Right lobe of liver (tissue), 6 donors: Measurements from ENCODE around the gene OXCT1. TPM values are rescaled to one million over a fixed set of nuclear protein-coding genes. Genes with fewer than 3 reads are reported as not detected.

Source experiments
- ATAC-seq, 4 donors: fragments of 200-7000 bp; cut with Tn5 transposase; one replicate each; pipeline ENCODE4 v1.9.1; 2020; ENCODE audit warnings: mild to moderate bottlenecking in 4 of 4, moderate library complexity in 4 of 4
- DNase-seq, 3 donors: peaks; one replicate each; pipeline ENCODE4 v3.0.0-alpha.2; 2020
- H3K27ac ChIP-seq, 3 donors: fragments of 200-600 bp; one replicate each; pipeline ENCODE4 v1.8.0; 2022
- H3K27me3 ChIP-seq, 2 donors: fragments of 200-600 bp; one replicate each; pipeline ENCODE4 v1.8.0; 2022
- H3K36me3 ChIP-seq, 4 donors: fragments of 200-600 bp; sonication (generic) in 1 of 4; one replicate each; pipeline versions ENCODE4 v1.5.1 to v1.8.0; 2017 to 2022; ENCODE audit warnings: control low read depth in 1 of 4
- H3K4me1 ChIP-seq, 4 donors: fragments of 200-600 bp; sonication (generic) in 1 of 4; one replicate each; pipeline versions ENCODE4 v1.5.1 to v1.8.0; 2017 to 2022; ENCODE audit warnings: control low read depth in 1 of 4
- H3K4me3 ChIP-seq, 3 donors: fragments of 200-600 bp; one replicate each; pipeline ENCODE4 v1.8.0; 2022
- H3K9me3 ChIP-seq, 4 donors: fragments of 200-600 bp; sonication (generic) in 1 of 4; one replicate each; pipeline versions ENCODE4 v1.5.1 to v1.8.0; 2017 to 2022; ENCODE audit warnings: control low read depth in 1 of 4
- CTCF ChIP-seq, 4 donors: fragments of 200-600 bp in 3 of 4; fragments of 450-650 bp in 1 of 4; IDR thresholded peaks; one replicate each; pipeline versions ENCODE4 v1.5.1 to v1.8.0; 2016 to 2022; ENCODE audit warnings: antibody characterized with exemption in 4 of 4, mild to moderate bottlenecking in 2 of 4
- POLR2A ChIP-seq: fragments of 450-650 bp; IDR thresholded peaks from one replicate; pipeline ENCODE4 v1.6.1; 2017; ENCODE audit warnings: antibody characterized with exemption, mild to moderate bottlenecking
- WGBS: methylation state at CpG from one replicate; pipeline ENCODE4 v1.1.6; 2018; ENCODE audit warnings: low coverage, low lambda C conversion rate; ENCODE audit not compliant: insufficient coverage; ENCODE audit errors: missing lambda C conversion rate; 5-methylcytosine and 5-hydroxymethylcytosine counted together
- intact Hi-C, 2 donors: fragments of 100-400 bp; cut with DNase I; formaldehyde crosslinking; loops; one replicate each; pipeline versions ENCODE4 v1.11.2 to v1.14.1; 2022
- long read RNA-seq: library from polyadenylated mRNA; unstranded; transcript quantifications from one replicate; pipeline ENCODE4 v2.0.0, GENCODE V29; 2019
- total RNA-seq, 6 experiments: library from RNA; depleted of rRNA in 2 of 6; stranded (reverse); fragments of >200 nt in 2 of 6; fragmentation: NEBNext Ultra II Directional in 3 of 6; extraction: Animal tissue kit (Norgen Biotek cat#: 25700) in 3 of 6; gene quantifications; one replicate each; pipeline versions ENCODE4 v1.1.0 to v1.2.4, GENCODE V29; 2016 to 2023
- donor health status: DM: no; HTN: yes; CAD: no.
- donor health status: DM: no; HTN: no; CAD: no.
- donor health status: DM: no; HTN: no; CAD: no.
- donor health status: DM: no; HTN: yes; CAD: no.
- donor health status: DM: no; HTN: yes; CAD: no.

OXCT1 gene
- under 1 TPM; 0.24 to 0.75 (median 0.61) TPM for total RNA-seq
- long read RNA-seq = 0 reads

- WGBS = 2% methylated on average over 15 of the region's 82 CpGs
- TF ChIP-seq POLR2A (peak; percentile 53), CTCF (IDR thresholded peaks at IDR 0.05) (no peak)
- Histone ChIP-seq H3K27ac (peak within 1 kb of the TSS in 2 of 3 donors; percentile 27 to 37), H3K4me3 (peak within 1 kb of the TSS; percentile 38 to 55 (median 51)), H3K9me3 (no peaks in the 10 kb centered on the region), H3K27me3 (peaks cover 0 to 5% of the 10 kb centered on the region in 2 donors), H3K4me1 (peaks cover 0 to 11% (median 0%) of the 10 kb centered on the region in 4 donors), H3K36me3 (no peaks in the 10 kb centered on the region)
- ATAC-seq (peak; percentile 81 to 84 (median 82)), DNase-seq (peak; percentile 61 to 73 (median 73))
- intact Hi-C loops = no loop called here
These were observed at the start of gene OXCT1 for GRCh38 chr5:41869724-41870626. TSS of gene OXCT1 (minus strand) at chr5:41870425. CDS start at chr5:41870358, 67 bp downstream.

GRCh38 chr5:41918105-41918504 is 47.9 kb upstream of the OXCT1 start:
- no peak for DNase-seq
- Histone ChIP-seq H3K9me3 (no peaks in the 10 kb centered on the region), H3K27me3 (no peaks in the 10 kb centered on the region), H3K4me1 (no peaks in the 10 kb centered on the region), H3K36me3 (peaks cover 0 to 61% (median 8%) of the 10 kb centered on the region in 4 donors), H3K27ac (no peak overlapping the region), H3K4me3 (no peak overlapping the region)
- TF ChIP-seq POLR2A (no peak), CTCF (IDR thresholded peaks at IDR 0.05) (no peak)
- no peak for ATAC-seq
- 93% methylated on average over 2 of the region's 2 CpGs for WGBS
- intact Hi-C loops = no loop called here

GRCh38 chr5:41908374-41909079 is 38.3 kb upstream of the OXCT1 start:
- DNase-seq = no peak
- Histone ChIP-seq H3K36me3 (peaks cover 4 to 55% (median 19%) of the 10 kb centered on the region in 4 donors), H3K4me3 (no peak overlapping the region), H3K27ac (no peak overlapping the region), H3K9me3 (no peaks in the 10 kb centered on the region), H3K27me3 (no peaks in the 10 kb centered on the region), H3K4me1 (peaks cover 0 to 10% (median 0%) of the 10 kb centered on the region in 4 donors)
- 79% methylated on average over 4 of the region's 4 CpGs for WGBS
- no peak for ATAC-seq
- intact Hi-C loops = no loop called here
- TF ChIP-seq POLR2A = no peak

- H3K36me3 ChIP-seq = peaks cover 0 to 33% (median 15%) of the 10 kb centered on the region in 4 donors
- peaks cover 0 to 10% (median 0%) of the 10 kb centered on the region in 4 donors for H3K4me1 ChIP-seq
- H3K27ac ChIP-seq = no peak overlapping the region
- no peak overlapping the region for H3K4me3 ChIP-seq
- H3K9me3 ChIP-seq = no peaks in the 10 kb centered on the region
- DNase-seq (no peak), ATAC-seq (no peak)
- TF ChIP-seq POLR2A (no peak), CTCF (IDR thresholded peaks at IDR 0.05) (no peak)
- intact Hi-C loops = no loop called here
- WGBS = 81% methylated on average over 2 of the region's 2 CpGs
- no peaks in the 10 kb centered on the region for H3K27me3 ChIP-seq
These were observed 35.9 kb upstream of the OXCT1 start for GRCh38 chr5:41906151-41906550.
